Posterior cingulate gyrus (tissue), 11 donors: Measurements from ENCODE around the gene KLHL29.

Source experiments
- DNase-seq, 10 donors: peaks; one replicate each; pipeline versions ENCODE4 v3.0.0 to v3.0.0-alpha.2; 2020 to 2021; ENCODE audit warnings: mixed read lengths in 3 of 10
- intact Hi-C: fragments of 100-400 bp; cut with DNase I; formaldehyde crosslinking; loops from one replicate; pipeline ENCODE4 v1.15.1; 2023

KLHL29 gene

DNA sequence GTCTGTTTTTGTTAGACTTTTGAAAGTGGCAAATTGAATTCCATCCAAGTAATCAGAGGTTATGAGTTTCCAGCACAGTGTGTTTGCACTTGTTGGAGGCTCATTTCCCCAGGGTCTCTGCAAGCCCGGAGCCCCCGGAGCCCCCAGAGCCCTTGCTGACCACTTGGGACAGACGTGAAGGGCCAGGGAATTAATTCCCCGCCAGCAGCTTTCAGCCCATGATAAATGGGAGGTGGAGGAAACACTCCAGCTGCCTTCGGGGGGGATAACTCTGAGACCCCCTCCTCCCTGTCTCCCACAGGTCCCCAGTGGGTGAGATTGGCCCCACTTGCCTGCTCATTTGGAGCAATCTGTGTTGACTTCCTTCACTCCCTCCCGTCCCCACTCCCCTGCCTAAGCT lies 79.2 kb downstream of the KLHL29 start:
- no peak for DNase-seq
- intact Hi-C loops: no loop called here

GRCh38 chr2:23464905-23465537 lies 80.0 kb downstream of the KLHL29 start:
- DNase-seq: no peak
- intact Hi-C loops: no loop called here

GRCh38 chr2:23465936-23466335 lies 81.0 kb downstream of the KLHL29 start:
- DNase-seq: no peak
- intact Hi-C loops: no loop called here

DNA sequence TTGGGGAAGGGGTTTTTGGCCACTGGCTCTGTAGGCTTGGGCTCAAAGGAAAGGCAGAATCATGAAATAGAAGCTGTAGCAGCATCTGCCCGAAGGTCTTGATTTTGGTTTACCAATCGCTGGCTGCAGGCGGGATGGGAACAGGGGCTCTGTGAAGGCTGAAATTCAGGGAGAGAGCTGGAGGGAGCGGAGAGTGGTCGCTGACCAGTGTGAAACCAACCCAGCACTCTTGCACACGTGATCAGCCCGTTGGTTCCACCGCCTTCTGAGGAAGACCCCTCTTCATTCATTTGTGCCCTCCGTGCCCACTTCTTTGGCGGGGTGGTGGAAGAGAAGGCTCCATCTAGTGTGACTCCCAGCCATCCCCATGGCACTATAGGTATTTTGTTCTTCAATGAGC lies 82.6 kb downstream of the KLHL29 start:
- intact Hi-C loops: no loop called here
- DNase-seq: no peak

GRCh38 chr2:23468474-23469141 lies 83.6 kb downstream of the KLHL29 start:
- intact Hi-C loops: no loop called here
- DNase-seq: no peak

GRCh38 chr2:23469142-23469540 lies 84.2 kb downstream of the KLHL29 start:
- peak in 1 of 10 donors; percentile 58 for DNase-seq

GRCh38 chr2:23475036-23475435 lies 90.1 kb downstream of the KLHL29 start:
- intact Hi-C loops: no loop called here

More at GRCh38 chr2:23469142-23469540, 84.2 kb downstream of the KLHL29 start:
- intact Hi-C loops: no loop called here

GRCh38 chr2:23475473-23475872 lies 90.5 kb downstream of the KLHL29 start:
- intact Hi-C loops: no loop called here
- DNase-seq: peak in 1 of 10 donors; percentile 2

More at GRCh38 chr2:23475036-23475435, 90.1 kb downstream of the KLHL29 start:
- peak in 1 of 10 donors; percentile 20 for DNase-seq

DNA sequence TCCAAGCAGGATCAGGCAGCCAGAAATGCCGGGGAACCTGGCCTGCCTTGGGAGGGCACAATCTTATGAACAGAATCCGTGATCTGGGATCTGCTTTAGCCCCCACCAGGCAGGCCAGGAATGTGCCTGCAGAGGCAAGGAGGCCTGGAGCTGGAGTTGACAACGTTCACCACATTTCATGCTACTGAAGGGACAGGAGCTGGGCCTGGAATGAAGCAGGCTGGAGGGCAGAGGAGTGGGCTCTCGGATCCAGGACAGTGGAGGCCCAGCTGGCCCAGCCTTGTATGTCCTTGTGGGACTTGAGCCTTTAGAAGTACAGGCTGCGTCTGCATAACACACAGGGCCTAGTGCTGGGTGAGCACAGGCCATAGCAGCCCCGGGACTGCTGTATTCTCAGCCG lies 91.8 kb downstream of the KLHL29 start:
- intact Hi-C loops: no loop called here
- DNase-seq: peak in 2 of 10 donors; percentile 42 to 72

- peak in 1 of 10 donors; percentile 80 for DNase-seq
- intact Hi-C loops: no loop called here
Measured at GRCh38 chr2:23477392-23477791, 92.4 kb downstream of the KLHL29 start.

DNA sequence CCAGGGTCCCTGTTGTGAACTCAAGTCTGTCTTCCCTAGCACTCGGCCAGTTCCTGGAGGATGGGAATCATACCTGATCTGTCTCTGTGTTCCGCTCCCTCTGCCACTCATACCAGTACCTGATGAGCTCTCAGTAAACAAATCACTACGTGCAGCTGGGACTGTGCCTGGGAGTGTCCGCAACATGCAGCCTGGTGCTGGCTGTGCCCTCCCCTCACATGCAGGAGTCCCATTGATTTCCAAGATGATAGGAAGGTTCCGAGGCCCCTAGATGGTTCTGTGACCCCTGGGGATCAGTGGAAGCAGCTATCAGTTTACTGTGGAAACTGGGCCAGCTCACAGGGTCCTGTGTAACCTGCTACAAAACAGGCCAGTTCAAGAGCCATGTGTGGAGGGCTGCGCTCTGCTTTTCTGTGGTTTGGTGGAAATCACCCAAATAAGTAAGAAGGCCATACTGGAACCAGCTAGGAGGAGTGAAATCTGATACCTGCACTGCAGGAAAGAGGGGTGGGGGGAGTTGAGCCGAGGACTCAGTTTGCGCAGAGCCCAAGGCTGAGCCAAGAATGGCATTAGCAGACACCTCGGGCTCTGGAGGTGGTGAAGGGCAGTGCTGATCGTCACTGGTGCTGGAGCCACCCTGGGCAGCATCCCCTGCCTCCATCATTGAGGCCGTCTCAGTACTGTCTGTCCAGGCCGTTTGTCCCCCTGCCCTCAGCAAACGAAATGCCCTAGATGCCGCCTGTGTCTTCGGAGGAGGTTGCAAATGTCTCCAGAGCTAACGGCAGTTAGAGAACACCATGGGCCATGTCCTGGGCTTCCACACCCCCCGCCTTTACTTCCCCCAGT lies 93.3 kb downstream of the KLHL29 start:
- intact Hi-C loops: no loop called here
- peak in 1 of 10 donors; percentile 77 for DNase-seq

GRCh38 chr2:23478933-23479683 lies 94.1 kb downstream of the KLHL29 start:
- DNase-seq: peak in 2 of 10 donors; percentile 74 to 77
- intact Hi-C loops: no loop called here

GRCh38 chr2:23480957-23481797 lies 96.2 kb downstream of the KLHL29 start:
- DNase-seq: peak in 1 of 10 donors; percentile 27
- intact Hi-C loops: no loop called here

DNA sequence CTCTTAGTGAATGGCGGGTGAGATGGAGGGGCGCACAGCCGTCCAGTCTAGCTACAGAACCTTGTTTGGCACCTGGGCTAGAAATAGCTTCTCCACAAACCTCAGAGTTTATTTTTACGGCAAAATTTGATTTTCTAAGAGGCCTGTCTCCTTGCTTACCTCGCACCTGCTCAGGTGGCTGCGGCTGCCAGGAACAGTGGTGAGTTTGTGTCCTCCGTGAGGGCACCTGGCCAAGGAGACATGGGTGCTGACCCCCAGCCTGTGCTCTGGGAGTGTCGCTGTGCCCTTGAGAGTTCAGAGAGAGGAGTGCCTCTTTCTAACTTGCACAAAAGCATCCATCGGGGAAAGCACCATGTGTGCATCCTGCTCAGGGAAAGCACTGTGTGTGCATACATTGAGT lies 97.2 kb downstream of the KLHL29 start:
- intact Hi-C loops: no loop called here
- peak in 1 of 10 donors; percentile 17 for DNase-seq

- intact Hi-C loops: no loop called here
- peak in 1 of 10 donors; percentile 10 for DNase-seq
Measured at GRCh38 chr2:23482607-23483006, 97.6 kb downstream of the KLHL29 start.

DNA sequence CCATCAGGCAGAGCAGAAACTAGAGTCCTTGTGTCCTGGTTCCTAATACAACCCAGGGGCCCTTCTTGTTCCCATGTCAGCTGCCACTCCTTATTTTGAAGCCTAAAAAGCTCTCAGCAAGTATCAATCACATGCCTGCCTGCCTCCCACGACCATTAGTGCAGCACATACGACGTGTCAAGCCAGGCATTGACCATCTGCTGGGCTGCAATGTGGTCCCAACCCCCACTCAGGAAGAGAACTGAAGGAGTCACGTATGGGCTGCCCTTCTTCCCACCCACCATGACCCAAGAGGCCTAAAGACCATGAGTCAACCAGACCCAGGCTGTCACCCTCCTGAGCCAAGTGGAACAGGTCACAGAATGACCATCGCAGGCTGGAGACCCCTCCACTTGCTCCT lies 98.8 kb downstream of the KLHL29 start:
- DNase-seq: peak in 1 of 10 donors; percentile 5
- intact Hi-C loops: no loop called here

GRCh38 chr2:23484275-23484674 lies 99.3 kb downstream of the KLHL29 start:
- DNase-seq: peak in 1 of 10 donors; percentile 9
- intact Hi-C loops: no loop called here

- peak in 1 of 10 donors; percentile 18 for DNase-seq
- intact Hi-C loops: no loop called here
Measured at GRCh38 chr2:23484767-23485166, 99.8 kb downstream of the KLHL29 start.

GRCh38 chr2:23485261-23485660 lies 100.3 kb downstream of the KLHL29 start:
- DNase-seq: peak in 1 of 10 donors; percentile 20
- intact Hi-C loops: no loop called here
